ENCODE measurements around the gene MAP9. TPM values are rescaled to one million over a fixed set of nuclear protein-coding genes. Genes with fewer than 3 reads are reported as not detected.

Gene MAP9
- polyA plus RNA-seq, 1 of the 3 experiments (the other 2 are of a cell fraction), result 4.1 TPM

- Histone ChIP-seq H3K27me3 (ENCODE audit: insufficient read depth) (no peaks in the 10 kb centered on the region), H3K9ac (no peak overlapping the region), H3K9me3 (no peaks in the 10 kb centered on the region), H3K27ac (ENCODE audit: low read depth in 2 of 2, low read length in 1 of 2) (no peak overlapping the region), H3K4me3 (ENCODE audit: low read depth in 2 of 2, low read length in 1 of 2) (no peak overlapping the region), H3K4me2 (no peak overlapping the region), H3K79me2 (ENCODE audit: insufficient read depth) (no peaks in the 10 kb centered on the region), H3K9me2 (no peaks in the 10 kb centered on the region), H2AFZ (ENCODE audit: low read depth) (no peak overlapping the region), H3K4me1 (ENCODE audit: control insufficient read depth in 1 of 2, insufficient read depth in 2 of 2, low read depth in 1 of 2, low read length in 1 of 2) (no peaks in the 10 kb centered on the region), H3F3A (replicated peaks; ENCODE audit: insufficient read depth) (no peaks in the 10 kb centered on the region), H4K20me1 (ENCODE audit: insufficient read depth) (no peaks in the 10 kb centered on the region), H3K36me3 (replicated peaks in 1 of 2; ENCODE audit: control insufficient read depth in 1 of 2, insufficient read depth in 2 of 2, low read length in 1 of 2) (no peaks in the 10 kb centered on the region)
- WGBS (ENCODE audit: low lambda C conversion rate), result 65% methylated on average over 2 of the region's 2 CpGs
- DNase-seq, result no peak
- ChIA-PET POLR2A (no interaction called here), CTCF (no interaction called here)
- TF ChIP-seq USF2 (IDR thresholded peaks at IDR 0.05; ENCODE audit: borderline replicate concordance, low read depth, low read length), result no peak
- TF ChIP-seq POLR2AphosphoS5 (IDR thresholded peaks at IDR 0.05; ENCODE audit: low read depth, low read length), result no peak
- no peak for TF ChIP-seq YY1 (IDR thresholded peaks at IDR 0.05; ENCODE audit: low read depth)
- no peak for TF ChIP-seq MAX (IDR thresholded peaks at IDR 0.05; ENCODE audit: low read depth)
Observed at GRCh38 chr4:155411546-155411945, 34.8 kb upstream of the MAP9 start.

- WGBS (ENCODE audit: low lambda C conversion rate), result 56% methylated on average over 1 of the region's 1 CpG
Observed at GRCh38 chr4:155408796-155409195, 32.0 kb upstream of the MAP9 start.

More at GRCh38 chr4:155408796-155409195, 32.0 kb upstream of the MAP9 start:
- TF ChIP-seq RCOR1 (IDR thresholded peaks at IDR 0.05; ENCODE audit: low read length) (no peak), YY1 (IDR thresholded peaks at IDR 0.05; ENCODE audit: low read depth) (no peak), CHD2 (IDR thresholded peaks at IDR 0.05; ENCODE audit: low read length, partially characterized antibody) (no peak), USF1 (IDR thresholded peaks at IDR 0.05; ENCODE audit: borderline replicate concordance, low read depth) (no peak), REST (IDR thresholded peaks at IDR 0.05; ENCODE audit: low read depth, low read length) (no peak), USF2 (IDR thresholded peaks at IDR 0.05; ENCODE audit: borderline replicate concordance, low read depth, low read length) (no peak), POLR2AphosphoS5 (IDR thresholded peaks at IDR 0.05; ENCODE audit: low read depth, low read length) (no peak), EP300 (IDR thresholded peaks at IDR 0.05; ENCODE audit: borderline replicate concordance in 1 of 2, low read depth in 1 of 2, low read length in 1 of 2) (no peak)
- Histone ChIP-seq H4K20me1 (ENCODE audit: insufficient read depth) (no peaks in the 10 kb centered on the region), H3K27ac (ENCODE audit: low read depth in 2 of 2, low read length in 1 of 2) (no peak overlapping the region), H3K9me2 (no peaks in the 10 kb centered on the region), H3F3A (replicated peaks; ENCODE audit: insufficient read depth) (no peaks in the 10 kb centered on the region), H2AFZ (ENCODE audit: low read depth) (no peak overlapping the region), H3K4me2 (no peak overlapping the region), H3K4me1 (ENCODE audit: control insufficient read depth in 1 of 2, insufficient read depth in 2 of 2, low read depth in 1 of 2, low read length in 1 of 2) (no peaks in the 10 kb centered on the region), H3K9me3 (no peaks in the 10 kb centered on the region), H3K36me3 (replicated peaks in 1 of 2; ENCODE audit: control insufficient read depth in 1 of 2, insufficient read depth in 2 of 2, low read length in 1 of 2) (no peaks in the 10 kb centered on the region), H3K9ac (no peak overlapping the region), H3K27me3 (ENCODE audit: insufficient read depth) (no peaks in the 10 kb centered on the region), H3K4me3 (ENCODE audit: low read depth in 2 of 2, low read length in 1 of 2) (no peak overlapping the region), H3K79me2 (ENCODE audit: insufficient read depth) (no peaks in the 10 kb centered on the region)
- POLR2A ChIA-PET, result no interaction called here
- DNase-seq, result no peak
- CTCF ChIA-PET, result no interaction called here
